B cell (primary cell): ENCODE data around the gene MIF. TPM values are rescaled to one million over a fixed set of nuclear protein-coding genes. Genes with fewer than 3 reads are reported as not detected.

Experiments
- ATAC-seq: fragments of 200-7000 bp; cut with Tn5 transposase; one replicate; pipeline ENCODE4 v1.10.0; 2021; ENCODE audit warnings: low read depth, mild to moderate bottlenecking, moderate number of reproducible peaks, moderate library complexity
- CTCF ChIA-PET: fragments of 350-600 bp; sonication (Branson Sonifier 250); formaldehyde crosslinking; loops from one replicate; lab custom pipeline; 2021; ENCODE audit warnings: antibody characterized with exemption, inconsistent platforms; lab: Charles Lee
- POLR2A ChIA-PET: fragments of 350-600 bp; sonication (Branson Sonifier 250); formaldehyde crosslinking; loops from one replicate; lab custom pipeline; 2021; ENCODE audit warnings: antibody characterized with exemption; lab: Charles Lee
- DNase-seq: peaks from one replicate; pipeline ENCODE4 v3.0.0; 2013
- H2AFZ ChIP-seq: 2 replicates; pipeline ENCODE4 v1.6.1; 2012; ENCODE audit warnings: mild to moderate bottlenecking, low read depth, low read length; ENCODE audit not compliant: insufficient read depth, poor library complexity, severe bottlenecking
- H3K27ac ChIP-seq, 2 donors: 1 replicate in 1 of 2; 2 replicates in 1 of 2; pipeline ENCODE4 v1.5.1; 2012 to 2013; ENCODE audit warnings: low read length in 2 of 2, mild to moderate bottlenecking in 2 of 2, moderate library complexity in 1 of 2
- H3K27me3 ChIP-seq, 4 experiments: fragments of 200-600 bp in 1 of 4; sonication (generic) in 1 of 4; replicated peaks in 1 of 4; 1 replicate in 2 of 4; 2 replicates in 2 of 4; pipeline versions ENCODE4 v1.6.1 to v1.7.0; 2013 to 2016; ENCODE audit warnings: low read length in 3 of 4, mild to moderate bottlenecking in 2 of 4, mixed read lengths in 1 of 4, moderate library complexity in 1 of 4; ENCODE audit not compliant: insufficient read depth in 4 of 4, control insufficient read depth in 3 of 4; ENCODE audit errors: control extremely low read depth in 1 of 4
- H3K36me3 ChIP-seq, 2 experiments: replicated peaks in 1 of 2; 1 replicate in 1 of 2; 2 replicates in 1 of 2; pipeline versions ENCODE4 v1.6.1 to v1.7.1; 2013; ENCODE audit warnings: low read length in 1 of 2; ENCODE audit not compliant: insufficient read depth in 2 of 2, control insufficient read depth in 1 of 2; ENCODE audit errors: control extremely low read depth in 1 of 2, extremely low read depth in 1 of 2
- H3K4me1 ChIP-seq, 2 donors: fragments of 200-600 bp in 1 of 2; sonication (generic) in 1 of 2; 1 replicate in 1 of 2; 2 replicates in 1 of 2; pipeline versions ENCODE4 v1.5.1 to v1.6.1; 2013 to 2017; ENCODE audit warnings: low read length in 2 of 2; ENCODE audit not compliant: control insufficient read depth in 2 of 2, insufficient read depth in 2 of 2
- H3K4me2 ChIP-seq: replicated peaks from 2 replicates; pipeline ENCODE3; 2012; ENCODE audit warnings: mild to moderate bottlenecking, low read depth, low read length; ENCODE audit not compliant: poor library complexity, severe bottlenecking
- H3K4me3 ChIP-seq, 5 experiments: fragments of 200-600 bp in 1 of 5; sonication (generic) in 1 of 5; 1 replicate in 3 of 5; 2 replicates in 2 of 5; pipeline versions ENCODE4 v1.5.1 to v1.7.0; 2011 to 2016; ENCODE audit warnings: low read length in 4 of 5, mild to moderate bottlenecking in 4 of 5, low read depth in 2 of 5, control low read depth in 1 of 5, moderate library complexity in 1 of 5; ENCODE audit not compliant: insufficient read depth in 1 of 5; ENCODE audit errors: control extremely low read depth in 1 of 5, extremely low read depth in 1 of 5
- H3K79me2 ChIP-seq: fragments of 200-600 bp; sonication (generic); one replicate; pipeline ENCODE4 v1.6.0; 2016; ENCODE audit warnings: low read length; ENCODE audit not compliant: control insufficient read depth, insufficient read depth
- H3K9ac ChIP-seq: fragments of 200-600 bp; sonication (generic); 2 replicates; pipeline ENCODE4 v1.6.1; 2017; ENCODE audit warnings: mild to moderate bottlenecking, low read length, moderate library complexity
- H3K9me3 ChIP-seq, 3 donors: one replicate each; pipeline versions ENCODE4 v1.6.1 to v1.7.1; 2013; ENCODE audit warnings: low read length in 2 of 3; ENCODE audit not compliant: control insufficient read depth in 2 of 3, insufficient read depth in 1 of 3; ENCODE audit errors: control extremely low read depth in 1 of 3
- H4K20me1 ChIP-seq: 2 replicates; pipeline ENCODE4 v1.6.0; 2012; ENCODE audit warnings: mild to moderate bottlenecking, low read length; ENCODE audit not compliant: insufficient read depth, control insufficient read depth, poor library complexity, severe bottlenecking
- H3K27ac Mint-ChIP-seq: one replicate; pipeline ENCODE4 v1.8.0; 2021; ENCODE audit warnings: mixed read lengths
- H3K27me3 Mint-ChIP-seq: one replicate; pipeline ENCODE4 v1.8.0; 2021; ENCODE audit warnings: mixed read lengths
- H3K4me1 Mint-ChIP-seq: one replicate; pipeline ENCODE4 v1.8.0; 2021; ENCODE audit warnings: mixed read lengths
- H3K4me3 Mint-ChIP-seq: one replicate; pipeline ENCODE4 v1.8.0; 2021; ENCODE audit warnings: mixed read lengths
- H3K9me3 Mint-ChIP-seq: one replicate; pipeline ENCODE4 v1.8.0; 2022; ENCODE audit warnings: mixed read lengths; ENCODE audit not compliant: insufficient read depth
- CTCF ChIP-seq: fragments of 200-600 bp; IDR thresholded peaks from one replicate; pipeline ENCODE4 v1.8.0; 2022; ENCODE audit warnings: antibody characterized with exemption, mild to moderate bottlenecking
- EZH2 ChIP-seq: IDR thresholded peaks from 2 replicates; pipeline ENCODE4 v1.6.1; 2012; ENCODE audit warnings: borderline replicate concordance, low read depth, mild to moderate bottlenecking, moderate library complexity, low read length; ENCODE audit not compliant: insufficient read depth, poor library complexity, severe bottlenecking
- WGBS: methylation state at CpG from one replicate; pipeline ENCODE4 v1.1.5; 2013; ENCODE audit warnings: missing lambda C conversion rate; ENCODE audit not compliant: insufficient coverage; 5-methylcytosine and 5-hydroxymethylcytosine counted together
- intact Hi-C: fragments of 100-400 bp; cut with micrococcal nuclease; formaldehyde crosslinking; loops from one replicate; pipeline ENCODE4 v1.10.0; 2022
- polyA plus RNA-seq: library from polyadenylated mRNA; depleted of rRNA; stranded (reverse); fragments of >200 nt; gene quantifications from 2 replicates; pipeline ENCODE4 v1.2.3, GENCODE V29; 2012
- total RNA-seq, 2 donors: library from RNA; stranded (reverse); fragments of 120-200 nt in 1 of 2; gene quantifications; 1 replicate in 1 of 2; 2 replicates in 1 of 2; pipeline versions ENCODE4 v1.2.3 to v1.2.4, GENCODE V29; 2013 to 2022

The MIF gene
- total and polyA plus RNA-seq, 2 donors (not counting 1 experiment from before 2014, with no cell fraction given): 143 to 272 TPM

- no peak for DNase-seq
- Histone ChIP-seq H3K4me3 (no peak overlapping the region), H2AFZ (no peak overlapping the region), H3K9me3 (peaks cover 0 to 4% (median 0%) of the 10 kb centered on the region in 3 donors), H4K20me1 (peaks cover 34% of the 10 kb centered on the region), H3K9ac (no peak overlapping the region), H3K36me3 (peaks cover 1 to 16% of the 10 kb centered on the region in 2 experiments), H3K27me3 (no peaks in the 10 kb centered on the region), H3K4me1 (peaks cover 13 to 19% of the 10 kb centered on the region in 2 donors), H3K4me2 (no peak overlapping the region), H3K79me2 (peaks cover 12% of the 10 kb centered on the region), H3K27ac (no peak overlapping the region)
- Mint-ChIP-seq H3K27me3 (no peaks in the 10 kb centered on the region), H3K4me3 (peak overlapping the region; percentile 44), H3K9me3 (no peaks in the 10 kb centered on the region), H3K27ac (no peak overlapping the region), H3K4me1 (peaks cover 28% of the 10 kb centered on the region)
- ATAC-seq: no peak
- POLR2A ChIA-PET: no interaction called here
- TF ChIP-seq EZH2: no peak
- TF ChIP-seq CTCF: no peak
- 100% methylated on average over 2 of the region's 8 CpGs for WGBS
- intact Hi-C loops: no loop called here
- CTCF ChIA-PET: no interaction called here
Measured at GRCh38 chr22:23896523-23897186, 2.5 kb downstream of the MIF start.

- Histone ChIP-seq H3K27me3 (no peaks in the 10 kb centered on the region), H3K9ac (no peak overlapping the region), H3K9me3 (peaks cover 0 to 4% (median 0%) of the 10 kb centered on the region in 3 donors), H3K36me3 (peaks cover 1 to 16% of the 10 kb centered on the region in 2 experiments), H3K4me3 (no peak overlapping the region), H2AFZ (no peak overlapping the region), H3K27ac (no peak overlapping the region), H3K4me2 (no peak overlapping the region), H3K79me2 (peaks cover 12% of the 10 kb centered on the region), H3K4me1 (peaks cover 13 to 19% of the 10 kb centered on the region in 2 donors), H4K20me1 (peaks cover 34% of the 10 kb centered on the region)
- H3K27me3 Mint-ChIP-seq: no peaks in the 10 kb centered on the region
- TF ChIP-seq EZH2 (no peak), CTCF (no peak)
- H3K4me1 Mint-ChIP-seq: peaks cover 27% of the 10 kb centered on the region
- H3K9me3 Mint-ChIP-seq: no peaks in the 10 kb centered on the region
- ATAC-seq: no peak
- CTCF ChIA-PET: no interaction called here
- no peak for DNase-seq
- POLR2A ChIA-PET: no interaction called here
- intact Hi-C loops: no loop called here
- H3K27ac Mint-ChIP-seq: no peak overlapping the region
- WGBS: 94% methylated on average over 3 of the region's 3 CpGs
- peak overlapping the region; percentile 44 for H3K4me3 Mint-ChIP-seq
Measured at GRCh38 chr22:23897320-23897719, 3.1 kb downstream of the MIF start.
